Measurements from ENCODE around the gene IL10RB.
"Not testable (repeated sequence)": the region's sequence is repeated elsewhere in the genome, so short reads cannot be mapped to it uniquely, and the experiment has no call there.

IL10RB gene

DNA sequence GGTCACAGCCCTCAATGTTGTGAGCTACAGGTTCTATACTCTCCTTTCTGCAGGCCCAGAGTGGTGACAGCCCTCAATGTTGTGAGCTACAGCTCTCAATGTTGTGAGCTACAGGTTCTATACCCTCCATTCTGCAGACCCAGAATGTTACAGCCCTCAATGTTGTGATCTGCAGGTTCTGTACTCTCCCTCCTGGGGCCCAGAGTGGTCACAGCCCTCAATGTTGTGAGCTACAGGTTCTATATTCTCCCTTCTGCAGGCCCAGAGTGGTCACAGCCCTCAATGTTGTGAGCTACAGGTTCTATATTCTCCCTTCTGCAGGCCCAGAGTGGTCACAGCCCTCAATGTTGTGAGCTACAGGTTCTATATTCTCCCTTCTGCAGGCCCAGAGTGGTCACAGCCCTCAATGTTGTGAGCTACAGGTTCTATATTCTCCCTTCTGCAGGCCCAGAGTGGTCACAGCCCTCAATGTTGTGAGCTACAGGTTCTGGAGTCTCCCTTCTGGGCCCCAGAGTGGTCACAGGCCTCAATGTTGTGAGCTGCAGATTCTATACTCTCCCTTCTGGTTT is 26.5 kb upstream of the IL10RB start:
- FAIRE-seq; DNase-seq (ENCODE audit: insufficient read length, low spot score): not testable (repeated sequence)

- no peak for DNase-seq (ENCODE audit: insufficient read length, low spot score)
- FAIRE-seq: no peak
These were observed 25.8 kb upstream of the IL10RB start for GRCh38 chr21:33240404-33240803.

DNA sequence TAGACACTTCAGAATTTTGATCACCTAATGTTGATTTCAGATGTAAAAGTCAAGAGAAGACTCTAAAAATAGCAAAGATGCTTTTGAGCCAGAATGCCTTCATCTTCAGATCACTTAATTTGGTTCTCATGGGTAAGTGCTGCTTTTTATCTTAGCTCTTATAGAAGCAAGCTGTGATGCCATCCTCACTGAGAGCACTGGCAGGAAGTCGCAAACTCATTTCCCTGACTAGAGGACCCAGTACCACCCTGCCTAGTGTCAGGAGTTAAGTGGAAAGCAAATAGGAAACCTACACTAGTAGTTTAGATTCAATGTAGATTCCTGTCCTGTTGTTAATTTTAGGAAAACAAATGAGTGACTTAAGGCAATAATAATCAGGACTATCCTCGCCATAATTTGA is 24.3 kb upstream of the IL10RB start:
- FAIRE-seq: no peak

GRCh38 chr21:33242846-33243245 is 23.3 kb upstream of the IL10RB start:
- FAIRE-seq; DNase-seq (ENCODE audit: insufficient read length, low spot score): not testable (repeated sequence)

More for the DNA sequence above, 24.3 kb upstream of the IL10RB start:
- no peak for DNase-seq (ENCODE audit: insufficient read length, low spot score)

GRCh38 chr21:33244082-33244778 is 21.9 kb upstream of the IL10RB start:
- DNase-seq (ENCODE audit: insufficient read length, low spot score) (no peak), FAIRE-seq (no peak)

GRCh38 chr21:33244779-33245105 is 21.4 kb upstream of the IL10RB start:
- FAIRE-seq: no peak
- no peak for DNase-seq (ENCODE audit: insufficient read length, low spot score)

DNA sequence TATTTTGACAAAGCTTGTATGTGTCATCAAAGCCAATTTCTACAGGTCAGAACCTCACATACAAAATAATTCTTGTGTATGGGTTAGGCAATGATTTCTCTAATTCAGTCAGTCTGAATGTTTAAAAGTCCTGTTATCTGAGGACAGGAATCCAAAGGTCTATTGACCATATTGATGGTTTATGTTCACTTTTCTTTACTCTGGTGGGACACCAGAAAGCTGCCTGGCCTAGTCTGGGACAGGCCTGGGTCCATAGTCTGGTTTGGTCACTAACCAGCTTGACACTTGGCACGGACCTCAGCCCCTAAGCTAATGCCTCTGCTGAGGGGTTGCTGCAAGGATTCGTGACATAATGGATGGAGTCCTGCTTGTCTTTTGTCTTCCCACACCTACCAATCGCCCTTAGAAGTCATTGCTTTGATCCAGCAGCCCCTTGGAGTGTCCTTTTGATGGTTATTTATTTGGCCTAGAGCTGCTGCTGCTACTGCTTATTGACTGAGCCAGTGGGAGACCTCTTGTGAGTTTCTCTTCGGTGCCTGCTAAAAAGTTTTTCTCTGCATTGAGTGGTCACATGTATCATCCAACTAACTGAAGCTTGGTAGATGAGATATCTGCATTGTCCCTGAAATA is 20.8 kb upstream of the IL10RB start:
- DNase-seq (ENCODE audit: insufficient read length, low spot score) (no peak), FAIRE-seq (no peak)

- DNase-seq (ENCODE audit: insufficient read length, low spot score): no peak
- FAIRE-seq: no peak
These were observed 19.7 kb upstream of the IL10RB start for GRCh38 chr21:33246506-33246905.

DNA sequence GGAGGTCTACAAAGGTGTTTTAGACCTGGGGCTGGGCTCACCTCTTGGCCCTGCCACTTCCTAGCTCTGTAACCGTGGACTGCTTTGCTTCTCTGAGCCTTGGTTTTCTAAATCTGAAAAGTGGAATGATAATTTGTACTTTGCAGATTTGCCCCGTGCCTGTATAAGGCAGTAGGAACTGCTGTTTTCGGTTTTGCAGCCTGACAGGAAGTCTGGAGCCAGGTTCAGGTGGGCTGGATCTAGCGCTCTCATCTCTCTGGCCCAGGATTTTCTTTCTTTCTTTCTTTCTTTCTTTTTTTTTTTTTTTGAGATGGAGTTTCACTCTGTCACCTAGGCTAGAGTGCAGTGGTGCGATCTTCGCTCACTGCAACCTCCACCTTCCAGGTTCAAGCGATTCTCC is 19.2 kb upstream of the IL10RB start:
- no peak for DNase-seq (ENCODE audit: insufficient read length, low spot score)
- FAIRE-seq: no peak

DNA sequence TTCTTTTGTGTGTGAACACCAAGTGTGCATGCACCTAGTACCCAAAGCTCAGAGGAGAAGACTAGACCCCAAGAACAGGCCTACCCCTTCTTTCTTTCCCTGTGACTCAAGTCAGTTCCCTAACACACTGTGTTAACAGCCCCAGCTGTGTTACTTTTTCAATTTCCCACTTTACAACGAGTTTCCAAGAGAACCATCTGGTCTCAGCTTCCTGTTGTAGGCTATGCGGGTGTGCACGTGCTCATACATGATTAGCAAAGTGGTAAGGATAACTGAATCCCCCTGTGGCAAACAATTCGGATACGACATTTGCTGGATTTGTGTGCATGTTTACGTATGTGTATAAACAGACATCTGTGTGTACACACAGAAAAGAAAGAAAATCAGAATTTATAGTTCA is 18.6 kb upstream of the IL10RB start:
- DNase-seq (ENCODE audit: insufficient read length, low spot score): no peak
- no peak for FAIRE-seq

GRCh38 chr21:33249331-33250002 is 16.7 kb upstream of the IL10RB start:
- DNase-seq (ENCODE audit: insufficient read length, low spot score) (no peak), FAIRE-seq (no peak)

DNA sequence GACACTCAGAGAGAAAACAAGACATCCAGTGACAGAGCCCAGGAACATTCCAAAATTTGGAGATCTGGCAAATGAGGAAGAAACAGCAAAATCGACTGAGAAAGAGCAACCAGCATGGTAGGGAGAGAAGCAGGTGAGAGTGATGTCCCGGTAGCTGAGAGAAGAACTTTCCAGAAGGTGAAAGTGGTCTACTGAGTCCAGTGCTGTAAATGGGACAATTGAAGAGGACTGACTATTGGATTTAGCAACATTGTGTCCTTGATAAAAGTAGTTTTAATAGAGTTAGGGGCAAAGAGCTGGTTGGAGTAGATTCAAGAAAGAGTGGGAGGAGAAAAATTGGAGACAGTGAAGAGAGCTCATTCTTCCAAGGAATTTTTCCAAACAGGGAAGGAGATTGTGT is 15.0 kb upstream of the IL10RB start:
- DNase-seq (ENCODE audit: insufficient read length, low spot score) (no peak), FAIRE-seq (no peak)

DNA sequence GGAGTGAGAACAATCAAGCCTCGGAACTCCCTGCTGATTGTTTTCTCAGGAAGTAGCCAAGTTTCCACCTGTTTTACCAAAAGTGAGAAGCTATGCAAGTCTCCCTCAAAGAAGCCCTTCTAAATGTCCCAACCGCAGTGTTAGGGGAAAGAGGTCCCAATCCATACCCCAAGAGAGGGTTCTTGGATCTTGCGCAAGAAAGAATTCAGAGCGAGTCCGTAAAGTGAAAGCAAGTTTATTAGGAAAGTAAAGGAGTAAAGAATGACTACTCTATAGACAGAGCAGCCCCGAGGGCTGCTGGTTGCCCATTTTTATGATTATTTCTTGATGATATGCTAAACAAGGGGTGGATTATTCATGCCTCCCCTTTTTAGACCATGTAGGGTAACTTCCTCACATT is 12.8 kb upstream of the IL10RB start:
- DNase-seq (ENCODE audit: insufficient read length, low spot score); FAIRE-seq: not testable (repeated sequence)

GRCh38 chr21:33254766-33255165 is 11.4 kb upstream of the IL10RB start:
- DNase-seq (ENCODE audit: insufficient read length, low spot score) (no peak), FAIRE-seq (no peak)

GRCh38 chr21:33255404-33255803 is 10.8 kb upstream of the IL10RB start:
- FAIRE-seq: no peak
- DNase-seq (ENCODE audit: insufficient read length, low spot score): no peak

DNA sequence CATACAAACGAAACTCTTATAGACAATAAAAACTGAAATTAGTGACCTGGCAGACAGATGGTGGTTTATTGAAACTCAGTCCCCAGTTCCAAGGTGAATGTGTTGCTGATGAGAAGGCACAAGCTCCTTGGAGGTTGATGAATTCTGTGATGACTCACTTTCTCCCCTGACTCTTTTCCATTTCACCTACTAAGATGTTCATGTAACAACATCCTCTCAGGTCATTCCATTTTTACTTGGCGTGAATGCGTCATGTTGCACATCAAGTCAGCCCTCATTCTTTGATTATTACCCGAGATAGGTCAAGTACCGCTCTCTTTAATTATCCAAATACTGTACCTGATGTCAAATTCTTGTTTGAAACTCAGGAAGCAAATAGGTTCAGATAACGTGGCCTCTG is 10.1 kb upstream of the IL10RB start:
- FAIRE-seq: no peak

DNA sequence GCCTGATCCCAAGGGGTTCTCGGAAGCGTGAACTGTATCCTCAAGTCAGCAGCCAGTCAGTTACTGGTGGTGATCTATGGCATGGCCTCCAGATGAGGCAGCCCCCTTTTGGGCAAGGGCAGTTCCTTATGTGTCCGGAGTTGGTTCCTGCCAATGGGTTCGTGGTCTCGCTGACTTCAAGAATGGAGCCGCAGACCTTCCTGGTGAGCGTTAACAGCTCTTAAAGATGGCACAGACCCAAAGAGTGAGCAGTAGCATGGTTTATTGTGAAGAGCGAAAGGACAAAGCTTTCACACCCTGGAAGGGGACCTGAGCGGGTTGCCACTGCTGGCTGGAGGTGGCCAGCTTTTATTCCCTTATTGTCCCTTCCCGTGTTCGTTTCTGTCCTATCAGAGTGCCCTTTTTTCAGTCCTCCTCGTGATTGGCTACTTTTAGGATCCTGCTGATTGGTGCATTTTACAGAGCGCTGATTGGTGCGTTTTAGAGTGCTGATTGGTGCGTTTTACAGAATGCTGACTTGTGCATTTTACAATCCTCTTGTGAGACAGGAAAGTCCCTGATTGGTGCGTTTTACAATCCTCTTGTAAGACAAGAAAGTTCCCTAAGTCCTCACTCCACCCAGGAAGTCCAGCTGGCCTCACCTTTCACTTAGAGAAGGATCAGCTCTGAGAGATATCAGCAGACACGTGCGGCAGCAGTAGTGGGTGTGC is 8.9 kb upstream of the IL10RB start:
- no peak for DNase-seq (ENCODE audit: insufficient read length, low spot score)
- FAIRE-seq: no peak

More for the DNA sequence above, 10.1 kb upstream of the IL10RB start:
- DNase-seq (ENCODE audit: insufficient read length, low spot score): no peak

- DNase-seq (ENCODE audit: insufficient read length, low spot score): no peak
- FAIRE-seq: no peak
These were observed 7.7 kb upstream of the IL10RB start for GRCh38 chr21:33258475-33258874.

GRCh38 chr21:33259428-33259827 is 6.7 kb upstream of the IL10RB start:
- FAIRE-seq: no peak

DNA sequence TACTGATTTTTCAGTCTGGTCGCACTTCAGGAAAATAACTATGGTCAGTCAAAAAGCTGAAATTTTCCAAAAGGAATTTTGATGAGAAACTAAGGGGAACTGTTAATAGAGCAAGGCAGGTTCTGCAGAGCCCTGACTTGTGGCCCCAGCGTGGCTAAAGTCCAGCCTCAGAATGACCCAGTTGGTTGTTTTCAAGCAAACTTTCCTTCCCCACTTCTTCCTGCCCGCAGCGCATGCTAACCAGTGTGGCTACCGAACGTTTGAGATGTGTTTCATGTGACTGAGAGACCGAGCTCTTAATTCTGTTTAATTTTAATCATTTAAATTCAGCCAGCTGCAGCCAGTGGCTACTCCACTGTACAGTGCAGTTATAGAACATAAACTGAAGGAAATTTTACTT is 6.2 kb upstream of the IL10RB start:
- no peak for FAIRE-seq

More at GRCh38 chr21:33259428-33259827, 6.7 kb upstream of the IL10RB start:
- DNase-seq (ENCODE audit: insufficient read length, low spot score): no peak

DNA sequence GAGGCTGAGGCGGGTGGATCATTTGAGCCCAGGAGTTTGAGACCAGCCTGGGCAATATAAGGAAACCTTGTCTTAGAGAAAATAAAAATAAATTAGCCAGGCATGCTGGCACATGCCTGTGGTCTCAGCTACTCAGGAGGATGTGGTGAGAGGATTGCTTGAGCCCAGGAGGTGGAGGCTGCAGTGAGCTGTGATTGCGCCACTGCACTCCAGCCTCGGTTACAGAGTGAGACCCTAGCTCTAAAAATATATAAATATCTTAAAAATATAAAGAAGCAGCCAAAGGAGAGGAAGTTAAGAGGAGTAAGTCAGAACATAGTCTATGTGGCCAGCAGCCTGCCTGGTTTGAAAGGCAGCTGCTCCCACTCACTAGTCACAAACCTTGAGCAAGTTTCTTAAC is 4.5 kb upstream of the IL10RB start:
- FAIRE-seq (no peak), DNase-seq (ENCODE audit: insufficient read length, low spot score) (no peak)

More for the DNA sequence above, 6.2 kb upstream of the IL10RB start:
- no peak for DNase-seq (ENCODE audit: insufficient read length, low spot score)
